HepG2 (cell line): Measurements from ENCODE around the gene UQCRHL. TPM values are rescaled to one million over a fixed set of nuclear protein-coding genes. Genes with fewer than 3 reads are reported as not detected.

ENCODE experiments used
- ERF ChIP-seq: IDR thresholded peaks from 2 replicates; pipeline ENCODE4 v1.6.1; 2018; ENCODE audit warnings: missing biosample characterization, missing genetic modification reagents
- HDAC6 ChIP-seq: fragments of 200-600 bp; sonication (generic); IDR thresholded peaks from 2 replicates; pipeline ENCODE4 v1.7.0; 2017; ENCODE audit warnings: mild to moderate bottlenecking, antibody characterized with exemption, low read length, low read depth
- PITX1 ChIP-seq: sonication (generic); formaldehyde crosslinking; IDR thresholded peaks from 2 replicates; pipeline ENCODE4 v1.5.1; 2020; ENCODE audit warnings: mild to moderate bottlenecking, missing genetic modification reagents
- PRMT3 ChIP-seq: sonication (generic); formaldehyde crosslinking; IDR thresholded peaks from 2 replicates; pipeline ENCODE4 v1.8.1; 2022; ENCODE audit warnings: low read depth, mild to moderate bottlenecking, moderate library complexity, missing genetic modification reagents, borderline replicate concordance
- TGIF2 ChIP-seq: IDR thresholded peaks from 2 replicates; pipeline ENCODE4 v1.6.1; 2016; ENCODE audit warnings: control low read depth, missing compliant biosample characterization
- ZC3H13 ChIP-seq: sonication (generic); formaldehyde crosslinking; IDR thresholded peaks from 2 replicates; pipeline ENCODE4 v1.8.1; 2023; ENCODE audit warnings: mild to moderate bottlenecking, missing genetic modification reagents, moderate library complexity
- ZNF121 ChIP-seq: sonication (generic); formaldehyde crosslinking; IDR thresholded peaks from 2 replicates; pipeline ENCODE4 v1.5.0; 2020; ENCODE audit warnings: mild to moderate bottlenecking, missing genetic modification reagents
- ZNF124 ChIP-seq: sonication (generic); formaldehyde crosslinking; IDR thresholded peaks from 2 replicates; pipeline ENCODE4 v1.4.0; 2020; ENCODE audit warnings: missing genetic modification reagents
- ZNF3 ChIP-seq: IDR thresholded peaks from 2 replicates; pipeline ENCODE4 v1.7.0; 2017; ENCODE audit warnings: inconsistent platforms
- ZNF430 ChIP-seq: sonication (generic); formaldehyde crosslinking; IDR thresholded peaks from 2 replicates; pipeline ENCODE4 v1.9.0; 2021; ENCODE audit warnings: mild to moderate bottlenecking, missing genetic modification reagents
- ZNF501 ChIP-seq: sonication (generic); formaldehyde crosslinking; IDR thresholded peaks from 2 replicates; pipeline ENCODE4 v1.5.1; 2020; ENCODE audit warnings: mild to moderate bottlenecking, moderate library complexity, missing genetic modification reagents
- ZNF660 ChIP-seq: sonication (generic); formaldehyde crosslinking; IDR thresholded peaks from 2 replicates; pipeline ENCODE4 v1.5.1; 2020; ENCODE audit warnings: mild to moderate bottlenecking, low read depth, missing genetic modification reagents, borderline replicate concordance
- ZNF768 ChIP-seq: sonication (generic); formaldehyde crosslinking; IDR thresholded peaks from 2 replicates; pipeline ENCODE4 v1.4.0; 2020; ENCODE audit warnings: missing genetic modification reagents
- ZSCAN25 ChIP-seq: sonication (generic); formaldehyde crosslinking; IDR thresholded peaks from 2 replicates; pipeline ENCODE4 v1.8.0; 2022; ENCODE audit warnings: mild to moderate bottlenecking, missing genetic modification reagents
- ZSCAN29 ChIP-seq: sonication (generic); formaldehyde crosslinking; conservative IDR thresholded peaks from 2 replicates; pipeline ENCODE4 v1.4.0; 2020; ENCODE audit warnings: mild to moderate bottlenecking, missing genetic modification reagents
- polyA plus RNA-seq, 8 experiments: library from polyadenylated mRNA; depleted of rRNA in 3 of 8; stranded (reverse) in 7 of 8; unstranded in 1 of 8; fragments of >200 nt; fragmentation: Illumina TruSeq in 4 of 8; extraction: Trizol in 4 of 8; gene quantifications; 2 replicates each; pipeline versions ENCODE4 v1.2.1 to v1.2.3, GENCODE V29; 2011 to 2016; ENCODE audit warnings: low read depth in 4 of 8, missing spikeins in 1 of 8, mixed read lengths in 1 of 8; ENCODE audit not compliant: insufficient read depth in 1 of 8
- total RNA-seq, 5 experiments: library from RNA; depleted of rRNA; stranded (reverse); fragments of >200 nt; fragmentation: Illumina TruSeq; extraction: Trizol; gene quantifications; 2 replicates each; pipeline ENCODE4 v1.2.3, GENCODE V29; 2016; ENCODE audit warnings: low read depth in 1 of 5
- TF ChIP-seq, protein P1 (sequence below): sonication (generic); formaldehyde crosslinking; IDR thresholded peaks from 2 replicates; pipeline ENCODE4 v1.4.0; 2020; ENCODE audit warnings: missing genetic modification reagents
- TF ChIP-seq, protein P2 (sequence below): IDR thresholded peaks from 2 replicates; pipeline ENCODE4 v1.6.1; 2012; ENCODE audit warnings: low read length, improper control_type of control experiment
- TF ChIP-seq, protein P3 (sequence below): sonication (generic); formaldehyde crosslinking; IDR thresholded peaks from 2 replicates; pipeline ENCODE4 v1.4.0; 2020; ENCODE audit warnings: low read depth, mild to moderate bottlenecking, missing genetic modification reagents
- TF ChIP-seq, protein P4 (sequence below): IDR thresholded peaks from 2 replicates; pipeline ENCODE4 v1.6.1; 2016

Gene UQCRHL
- total and polyA plus RNA-seq, 2 of the 13 experiments (the other 11 are each of a cell fraction or from before 2014, with no cell fraction given): 1.8 to 2.3 TPM

DNA sequence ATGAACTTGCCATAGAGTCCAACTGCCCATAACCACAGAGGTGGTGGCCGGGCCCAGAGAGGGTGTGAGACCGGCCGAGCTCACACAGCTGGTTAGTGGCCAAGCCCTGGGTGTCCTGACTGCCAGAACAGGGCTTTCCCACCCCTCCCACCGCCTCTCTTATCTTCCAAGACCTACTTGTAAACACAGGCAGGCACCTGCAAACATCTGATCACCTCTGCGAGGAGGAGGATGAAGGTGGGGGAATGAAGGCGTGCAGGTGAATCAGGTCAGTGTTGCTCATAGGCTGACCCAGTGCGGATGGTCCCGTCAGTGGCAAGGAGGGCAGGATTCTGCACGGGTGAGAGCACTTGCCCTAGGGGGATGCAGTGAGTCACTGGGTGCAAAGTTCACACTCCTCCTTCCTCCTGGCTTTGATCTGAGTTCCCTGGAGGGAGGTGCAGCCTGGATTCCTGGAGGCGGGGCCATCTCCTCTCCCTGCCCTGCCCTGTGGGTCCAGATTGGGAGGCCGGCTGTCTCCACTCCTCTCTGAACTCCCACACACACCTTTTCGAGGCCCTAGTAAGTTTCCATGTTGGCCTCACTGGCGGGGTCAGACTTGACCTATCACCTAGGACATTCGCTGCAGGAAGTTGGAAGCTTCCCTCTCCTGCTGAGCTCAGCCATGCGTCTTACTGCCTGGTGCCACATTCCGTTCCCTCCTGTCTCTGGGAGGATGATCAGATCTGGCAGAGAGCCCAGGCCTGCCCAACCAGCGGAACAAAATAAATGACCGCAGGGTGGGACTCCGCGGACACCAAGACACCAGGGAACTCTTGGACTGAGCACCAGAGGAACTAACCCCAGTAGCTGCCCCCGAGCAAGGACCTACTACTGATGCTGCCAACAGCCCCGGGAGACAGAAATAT, 7.3 kb downstream of the UQCRHL start (continued):
- TF ChIP-seq, protein P1, sequence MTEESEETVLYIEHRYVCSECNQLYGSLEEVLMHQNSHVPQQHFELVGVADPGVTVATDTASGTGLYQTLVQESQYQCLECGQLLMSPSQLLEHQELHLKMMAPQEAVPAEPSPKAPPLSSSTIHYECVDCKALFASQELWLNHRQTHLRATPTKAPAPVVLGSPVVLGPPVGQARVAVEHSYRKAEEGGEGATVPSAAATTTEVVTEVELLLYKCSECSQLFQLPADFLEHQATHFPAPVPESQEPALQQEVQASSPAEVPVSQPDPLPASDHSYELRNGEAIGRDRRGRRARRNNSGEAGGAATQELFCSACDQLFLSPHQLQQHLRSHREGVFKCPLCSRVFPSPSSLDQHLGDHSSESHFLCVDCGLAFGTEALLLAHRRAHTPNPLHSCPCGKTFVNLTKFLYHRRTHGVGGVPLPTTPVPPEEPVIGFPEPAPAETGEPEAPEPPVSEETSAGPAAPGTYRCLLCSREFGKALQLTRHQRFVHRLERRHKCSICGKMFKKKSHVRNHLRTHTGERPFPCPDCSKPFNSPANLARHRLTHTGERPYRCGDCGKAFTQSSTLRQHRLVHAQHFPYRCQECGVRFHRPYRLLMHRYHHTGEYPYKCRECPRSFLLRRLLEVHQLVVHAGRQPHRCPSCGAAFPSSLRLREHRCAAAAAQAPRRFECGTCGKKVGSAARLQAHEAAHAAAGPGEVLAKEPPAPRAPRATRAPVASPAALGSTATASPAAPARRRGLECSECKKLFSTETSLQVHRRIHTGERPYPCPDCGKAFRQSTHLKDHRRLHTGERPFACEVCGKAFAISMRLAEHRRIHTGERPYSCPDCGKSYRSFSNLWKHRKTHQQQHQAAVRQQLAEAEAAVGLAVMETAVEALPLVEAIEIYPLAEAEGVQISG (CRISPR knock-in tag): peak; percentile 66; the same call in 1 of the 2 replicates
- TF ChIP-seq ZNF660 (CRISPR knock-in tag): no peak
- peak; percentile 28; the same call in 1 of the 2 replicates for TF ChIP-seq ZNF121 (CRISPR knock-in tag)
- TF ChIP-seq PITX1 (CRISPR knock-in tag): no peak; the same call in 1 of the 2 replicates
- TF ChIP-seq ZSCAN29 (CRISPR knock-in tag): no peak; the same call in 1 of the 2 replicates
- TF ChIP-seq ZC3H13: no peak; the same call in 1 of the 2 replicates
- 0 out of 2 replicates have a peak, but pooled peaks have one; percentile 51 for TF ChIP-seq ZNF124 (CRISPR knock-in tag)
- TF ChIP-seq, protein P2, sequence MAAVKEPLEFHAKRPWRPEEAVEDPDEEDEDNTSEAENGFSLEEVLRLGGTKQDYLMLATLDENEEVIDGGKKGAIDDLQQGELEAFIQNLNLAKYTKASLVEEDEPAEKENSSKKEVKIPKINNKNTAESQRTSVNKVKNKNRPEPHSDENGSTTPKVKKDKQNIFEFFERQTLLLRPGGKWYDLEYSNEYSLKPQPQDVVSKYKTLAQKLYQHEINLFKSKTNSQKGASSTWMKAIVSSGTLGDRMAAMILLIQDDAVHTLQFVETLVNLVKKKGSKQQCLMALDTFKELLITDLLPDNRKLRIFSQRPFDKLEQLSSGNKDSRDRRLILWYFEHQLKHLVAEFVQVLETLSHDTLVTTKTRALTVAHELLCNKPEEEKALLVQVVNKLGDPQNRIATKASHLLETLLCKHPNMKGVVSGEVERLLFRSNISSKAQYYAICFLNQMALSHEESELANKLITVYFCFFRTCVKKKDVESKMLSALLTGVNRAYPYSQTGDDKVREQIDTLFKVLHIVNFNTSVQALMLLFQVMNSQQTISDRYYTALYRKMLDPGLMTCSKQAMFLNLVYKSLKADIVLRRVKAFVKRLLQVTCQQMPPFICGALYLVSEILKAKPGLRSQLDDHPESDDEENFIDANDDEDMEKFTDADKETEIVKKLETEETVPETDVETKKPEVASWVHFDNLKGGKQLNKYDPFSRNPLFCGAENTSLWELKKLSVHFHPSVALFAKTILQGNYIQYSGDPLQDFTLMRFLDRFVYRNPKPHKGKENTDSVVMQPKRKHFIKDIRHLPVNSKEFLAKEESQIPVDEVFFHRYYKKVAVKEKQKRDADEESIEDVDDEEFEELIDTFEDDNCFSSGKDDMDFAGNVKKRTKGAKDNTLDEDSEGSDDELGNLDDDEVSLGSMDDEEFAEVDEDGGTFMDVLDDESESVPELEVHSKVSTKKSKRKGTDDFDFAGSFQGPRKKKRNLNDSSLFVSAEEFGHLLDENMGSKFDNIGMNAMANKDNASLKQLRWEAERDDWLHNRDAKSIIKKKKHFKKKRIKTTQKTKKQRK: no peak
- 0 out of 2 replicates have a peak, but pooled peaks have one; percentile 27 for TF ChIP-seq TGIF2 (CRISPR knock-in tag)
- TF ChIP-seq, protein P3, sequence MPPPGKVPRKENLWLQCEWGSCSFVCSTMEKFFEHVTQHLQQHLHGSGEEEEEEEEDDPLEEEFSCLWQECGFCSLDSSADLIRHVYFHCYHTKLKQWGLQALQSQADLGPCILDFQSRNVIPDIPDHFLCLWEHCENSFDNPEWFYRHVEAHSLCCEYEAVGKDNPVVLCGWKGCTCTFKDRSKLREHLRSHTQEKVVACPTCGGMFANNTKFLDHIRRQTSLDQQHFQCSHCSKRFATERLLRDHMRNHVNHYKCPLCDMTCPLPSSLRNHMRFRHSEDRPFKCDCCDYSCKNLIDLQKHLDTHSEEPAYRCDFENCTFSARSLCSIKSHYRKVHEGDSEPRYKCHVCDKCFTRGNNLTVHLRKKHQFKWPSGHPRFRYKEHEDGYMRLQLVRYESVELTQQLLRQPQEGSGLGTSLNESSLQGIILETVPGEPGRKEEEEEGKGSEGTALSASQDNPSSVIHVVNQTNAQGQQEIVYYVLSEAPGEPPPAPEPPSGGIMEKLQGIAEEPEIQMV: no peak
- TF ChIP-seq ZNF3 (CRISPR knock-in tag): no peak
- TF ChIP-seq PRMT3 (CRISPR knock-in tag): no peak
- TF ChIP-seq ERF (CRISPR knock-in tag): peak; percentile 70
- peak; percentile 89 for TF ChIP-seq ZSCAN25 (CRISPR knock-in tag)
- TF ChIP-seq, protein P4, sequence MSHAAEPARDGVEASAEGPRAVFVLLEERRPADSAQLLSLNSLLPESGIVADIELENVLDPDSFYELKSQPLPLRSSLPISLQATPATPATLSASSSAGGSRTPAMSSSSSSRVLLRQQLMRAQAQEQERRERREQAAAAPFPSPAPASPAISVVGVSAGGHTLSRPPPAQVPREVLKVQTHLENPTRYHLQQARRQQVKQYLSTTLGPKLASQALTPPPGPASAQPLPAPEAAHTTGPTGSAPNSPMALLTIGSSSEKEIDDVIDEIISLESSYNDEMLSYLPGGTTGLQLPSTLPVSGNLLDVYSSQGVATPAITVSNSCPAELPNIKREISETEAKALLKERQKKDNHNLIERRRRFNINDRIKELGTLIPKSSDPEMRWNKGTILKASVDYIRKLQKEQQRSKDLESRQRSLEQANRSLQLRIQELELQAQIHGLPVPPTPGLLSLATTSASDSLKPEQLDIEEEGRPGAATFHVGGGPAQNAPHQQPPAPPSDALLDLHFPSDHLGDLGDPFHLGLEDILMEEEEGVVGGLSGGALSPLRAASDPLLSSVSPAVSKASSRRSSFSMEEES (CRISPR knock-in tag): peak; percentile 44; the same call in 1 of the 2 replicates
- no peak for TF ChIP-seq HDAC6
- TF ChIP-seq ZNF430 (CRISPR knock-in tag): 0 out of 2 replicates have a peak, but pooled peaks have one; percentile 12
- peak; percentile 100 for TF ChIP-seq ZNF768 (CRISPR knock-in tag)
- peak; percentile 48; the same call in 1 of the 2 replicates for TF ChIP-seq ZNF501 (CRISPR knock-in tag)
